Measurements from ENCODE around the gene ZNF385D. TPM values are rescaled to one million over a fixed set of nuclear protein-coding genes. Genes with fewer than 3 reads are reported as not detected.
A peak's percentile ranks its signal among the peaks of the same experiment; 100 is the strongest.

The ZNF385D gene
- total and polyA plus RNA-seq, 2 of the 13 experiments (the other 11 are each of a cell fraction or from before 2014, with no cell fraction given): not detected

- Histone ChIP-seq H4K20me1 (ENCODE audit: insufficient read depth, low read length) (no peaks in the 10 kb centered on the region), H3K9me3 (ENCODE audit: low read length) (peaks cover 22% of the 10 kb centered on the region; the same call in 1 of the 2 replicates), H3K9ac (ENCODE audit: insufficient read depth, low read depth, low read length) (no peak overlapping the region), H2AFZ (ENCODE audit: low read length) (no peak overlapping the region), H3K27me3 (ENCODE audit: control insufficient read depth in 1 of 2, insufficient read depth in 2 of 2, low read length in 2 of 2) (no peaks in the 10 kb centered on the region), H3K36me3 (replicated peaks in 1 of 2; ENCODE audit: control insufficient read depth in 1 of 2, insufficient read depth in 2 of 2, low read length in 2 of 2) (no peaks in the 10 kb centered on the region), H3K4me1 (ENCODE audit: insufficient read depth, low read length) (no peaks in the 10 kb centered on the region), H3K4me3 (replicated peaks in 1 of 3; ENCODE audit: insufficient read depth in 1 of 3, low read depth in 2 of 3, low read length in 3 of 3) (no peak overlapping the region), H3K4me2 (ENCODE audit: low read depth, low read length) (no peak overlapping the region), H3K27ac (ENCODE audit: extremely low read length, insufficient read depth, low read length) (no peak overlapping the region), H3K79me2 (ENCODE audit: insufficient read depth, low read length) (no peaks in the 10 kb centered on the region)
- ChIA-PET POLR2A (no interaction called here), CTCF (ENCODE audit: low intra/inter-chr PET ratio, low total read pairs) (no interaction called here)
- no peak for ATAC-seq
- FAIRE-seq: no peak
- TF ChIP-seq NFYC (CRISPR knock-in tag; IDR thresholded peaks at IDR 0.05): no peak
- 0% methylated on average over 1 of the region's 1 CpG for WGBS (ENCODE audit: low lambda C conversion rate)
- intact Hi-C loops (cut with micrococcal nuclease; ENCODE audit: unreplicated experiment) (no loop called here), in situ Hi-C loops (cut with HindIII; ENCODE audit: extremely low pct_ligation_motif_present, low pct_unique_long_range_greater_than_20kb) (no loop called here)
- DNase-seq (ENCODE audit: low spot score): no peak
- BruUV-seq (replicated peaks): no TSS peak
Observed at GRCh38 chr3:21704796-21705195, 46.2 kb downstream of the ZNF385D start.

GRCh38 chr3:21703291-21703690 is 47.7 kb downstream of the ZNF385D start:
- H3K36me3 ChIP-seq (replicated peaks in 1 of 2; ENCODE audit: control insufficient read depth in 1 of 2, insufficient read depth in 2 of 2, low read length in 2 of 2): no peaks in the 10 kb centered on the region
- BruUV-seq (replicated peaks): no TSS peak
- ChIA-PET CTCF (ENCODE audit: low intra/inter-chr PET ratio, low total read pairs) (no interaction called here), POLR2A (no interaction called here)
- H3K4me2 ChIP-seq (ENCODE audit: low read depth, low read length): no peak overlapping the region
- no peak overlapping the region for H3K4me3 ChIP-seq (replicated peaks in 1 of 3; ENCODE audit: insufficient read depth in 1 of 3, low read depth in 2 of 3, low read length in 3 of 3)
- no peak overlapping the region for H3K27ac ChIP-seq (ENCODE audit: extremely low read length, insufficient read depth, low read length)
- H3K79me2 ChIP-seq (ENCODE audit: insufficient read depth, low read length): no peaks in the 10 kb centered on the region
- 0% methylated on average over 2 of the region's 2 CpGs for WGBS (ENCODE audit: low lambda C conversion rate)
- in situ Hi-C loops (cut with HindIII; ENCODE audit: extremely low pct_ligation_motif_present, low pct_unique_long_range_greater_than_20kb) (no loop called here), intact Hi-C loops (cut with micrococcal nuclease; ENCODE audit: unreplicated experiment) (no loop called here)
- DNase-seq (ENCODE audit: low spot score): no peak
- H3K4me1 ChIP-seq (ENCODE audit: insufficient read depth, low read length): no peaks in the 10 kb centered on the region
- FAIRE-seq: no peak
- TF ChIP-seq ZNF552 (CRISPR knock-in tag; IDR thresholded peaks at IDR 0.05; ENCODE audit: borderline replicate concordance) (no peak), RBM22 (optimal IDR thresholded peaks at IDR 0.05; ENCODE audit: low read length) (no peak), SRY (CRISPR knock-in tag; IDR thresholded peaks at IDR 0.05) (no peak), CEBPB (IDR thresholded peaks at IDR 0.05; ENCODE audit: borderline replicate concordance, low read depth, low read length) (peak; percentile 51), ZNF317 (CRISPR knock-in tag; IDR thresholded peaks at IDR 0.05) (no peak)
- no peaks in the 10 kb centered on the region for H4K20me1 ChIP-seq (ENCODE audit: insufficient read depth, low read length)
- ATAC-seq: no peak
- peaks cover 22% of the 10 kb centered on the region; the same call in 1 of the 2 replicates for H3K9me3 ChIP-seq (ENCODE audit: low read length)
- no peak overlapping the region for H3K9ac ChIP-seq (ENCODE audit: insufficient read depth, low read depth, low read length)
- H3K27me3 ChIP-seq (ENCODE audit: control insufficient read depth in 1 of 2, insufficient read depth in 2 of 2, low read length in 2 of 2): no peaks in the 10 kb centered on the region
- no peak overlapping the region for H2AFZ ChIP-seq (ENCODE audit: low read length)

Data from HepG2 (cell line).